HepG2 (cell line): ENCODE results near the gene UQCR10. TPM values are rescaled to one million over a fixed set of nuclear protein-coding genes. Genes with fewer than 3 reads are reported as not detected.

Experiments used
- ATAC-seq: fragments of 200-7000 bp; cut with Tn5 transposase; 3 replicates; pipeline ENCODE4 v1.9.1; 2020; ENCODE audit warnings: mild to moderate bottlenecking, moderate library complexity
- BruUV-seq: library from RNA; stranded (reverse); fragments of 400-500 nt; replicated peaks from 2 replicates; lab custom pipeline; 2021; lab: Mats Ljungman, UMichigan
- CTCF ChIA-PET: fragments of 300-600 bp; formaldehyde crosslinking; extraction: SDS; loops from one replicate; lab custom pipeline; 2021; ENCODE audit warnings: low total read pairs, inconsistent platforms, low intra/inter-chr PET ratio; lab: Yijun Ruan, JAX
- POLR2A ChIA-PET: fragments of 350-600 bp; sonication (Branson Sonifier 250); formaldehyde crosslinking; loops from one replicate; lab custom pipeline; 2020; ENCODE audit warnings: antibody characterized with exemption, inconsistent platforms; lab: Yijun Ruan, JAX
- DNase-seq: peaks from one replicate; pipeline ENCODE4 v3.0.0-alpha.2; 2015; ENCODE audit warnings: low spot score
- FAIRE-seq: peaks from 3 replicates; lab custom pipeline; 2011; peaks lifted over from hg19 to GRCh38; lab: Jason Lieb, UNC
- H2AFZ ChIP-seq: one replicate; pipeline ENCODE4 v1.6.1; 2011; ENCODE audit warnings: low read length, inconsistent platforms
- H3K27ac ChIP-seq: fragments of 300-600 bp; 3 replicates; pipeline ENCODE4 v1.8.0; 2011; ENCODE audit warnings: mixed run types, mild to moderate bottlenecking, mixed read lengths, low read length, inconsistent platforms; ENCODE audit not compliant: insufficient read depth; ENCODE audit errors: extremely low read length
- H3K27me3 ChIP-seq, 2 experiments: fragments of 200-600 bp in 1 of 2; 2 replicates in 1 of 2; 3 replicates in 1 of 2; pipeline versions ENCODE4 v1.6.0 to v1.8.0; 2011; ENCODE audit warnings: low read length in 2 of 2, mild to moderate bottlenecking in 2 of 2, moderate library complexity in 2 of 2, inconsistent platforms in 1 of 2; ENCODE audit not compliant: insufficient read depth in 2 of 2, control insufficient read depth in 1 of 2
- H3K36me3 ChIP-seq, 2 experiments: fragments of 200-600 bp in 1 of 2; replicated peaks in 1 of 2; 2 replicates in 1 of 2; 3 replicates in 1 of 2; pipeline versions ENCODE4 v1.5.1 to v1.8.0; 2011; ENCODE audit warnings: low read length in 2 of 2, inconsistent platforms in 1 of 2; ENCODE audit not compliant: insufficient read depth in 2 of 2, control insufficient read depth in 1 of 2
- H3K4me1 ChIP-seq: 2 replicates; pipeline ENCODE4 v1.5.1; 2012; ENCODE audit warnings: low read length, inconsistent platforms; ENCODE audit not compliant: insufficient read depth
- H3K4me2 ChIP-seq: 2 replicates; pipeline ENCODE4 v1.6.0; 2011; ENCODE audit warnings: low read depth, low read length, inconsistent platforms
- H3K4me3 ChIP-seq, 3 experiments: fragments of 200-600 bp in 1 of 3; sonication (generic), shearing (Covaris generic) in 1 of 3; replicated peaks in 1 of 3; 2 replicates each; pipeline ENCODE4 v1.5.1; 2011 to 2016; ENCODE audit warnings: low read length in 3 of 3, inconsistent platforms in 2 of 3, low read depth in 2 of 3, mild to moderate bottlenecking in 2 of 3, control low read depth in 1 of 3, mixed read lengths in 1 of 3; ENCODE audit not compliant: insufficient read depth in 1 of 3
- H3K79me2 ChIP-seq: one replicate; pipeline ENCODE4 v1.6.1; 2011; ENCODE audit warnings: low read length, inconsistent platforms; ENCODE audit not compliant: insufficient read depth
- H3K9ac ChIP-seq: 2 replicates; pipeline ENCODE4 v1.6.0; 2011; ENCODE audit warnings: mild to moderate bottlenecking, low read depth, low read length, inconsistent platforms; ENCODE audit not compliant: insufficient read depth
- H3K9me3 ChIP-seq: 2 replicates; pipeline ENCODE4 v1.5.1; 2012; ENCODE audit warnings: mild to moderate bottlenecking, low read length
- H4K20me1 ChIP-seq: 2 replicates; pipeline ENCODE4 v1.6.0; 2011; ENCODE audit warnings: inconsistent platforms, mild to moderate bottlenecking, low read length, moderate library complexity; ENCODE audit not compliant: insufficient read depth
- HOXA5 ChIP-seq: sonication (generic); formaldehyde crosslinking; IDR thresholded peaks from 2 replicates; pipeline ENCODE4 v1.4.0; 2020; ENCODE audit warnings: missing genetic modification reagents
- PRPF4 ChIP-seq: fragments of 200-400 bp; formaldehyde crosslinking; IDR thresholded peaks from 2 replicates; pipeline ENCODE4 v1.6.1; 2016; ENCODE audit warnings: low read length, low read depth; ENCODE audit not compliant: poor library complexity, severe bottlenecking
- ZFP36 ChIP-seq: fragments of 150-350 bp; IDR thresholded peaks from 2 replicates; pipeline ENCODE4 v1.6.1; 2018; ENCODE audit warnings: borderline replicate concordance, low read length, low read depth; ENCODE audit not compliant: partially characterized antibody
- ZFP37 ChIP-seq: sonication (generic); formaldehyde crosslinking; IDR thresholded peaks from 2 replicates; pipeline ENCODE4 v1.4.0; 2020; ENCODE audit warnings: missing genetic modification reagents, borderline replicate concordance
- ZIK1 ChIP-seq: sonication (generic); formaldehyde crosslinking; IDR thresholded peaks from 2 replicates; pipeline ENCODE4 v1.5.0; 2020; ENCODE audit warnings: mild to moderate bottlenecking, low read depth, missing genetic modification reagents, borderline replicate concordance
- ZNF138 ChIP-seq: sonication (generic); formaldehyde crosslinking; IDR thresholded peaks from 2 replicates; pipeline ENCODE4 v1.5.0; 2020; ENCODE audit warnings: mild to moderate bottlenecking, low read depth, missing genetic modification reagents
- ZNF318 ChIP-seq: sonication (generic); formaldehyde crosslinking; IDR thresholded peaks from 2 replicates; pipeline ENCODE4 v1.4.0; 2020; ENCODE audit warnings: mild to moderate bottlenecking, missing genetic modification reagents
- ZNF629 ChIP-seq: sonication (generic); formaldehyde crosslinking; conservative IDR thresholded peaks from 2 replicates; pipeline ENCODE4 v1.5.0; 2020; ENCODE audit warnings: missing genetic modification reagents
- WGBS: methylation state at CpG from one replicate; pipeline ENCODE4 v1.1.6; 2017; ENCODE audit warnings: low lambda C conversion rate; 5-methylcytosine and 5-hydroxymethylcytosine counted together
- in situ Hi-C: cut with HindIII; loops from 2 replicates; pipeline ENCODE4 v1.10.0; 2017; ENCODE audit warnings: low pct_unique_long_range_greater_than_20kb; ENCODE audit not compliant: extremely low pct_ligation_motif_present
- intact Hi-C: fragments of 100-400 bp; cut with micrococcal nuclease; formaldehyde crosslinking; loops from one replicate; pipeline ENCODE4 v1.10.0; 2022; ENCODE audit not compliant: unreplicated experiment
- polyA plus RNA-seq, 8 experiments: library from polyadenylated mRNA; depleted of rRNA in 3 of 8; stranded (reverse) in 7 of 8; unstranded in 1 of 8; fragments of >200 nt; fragmentation: Illumina TruSeq in 4 of 8; extraction: Trizol in 4 of 8; gene quantifications; 2 replicates each; pipeline versions ENCODE4 v1.2.1 to v1.2.3, GENCODE V29; 2011 to 2016; ENCODE audit warnings: low read depth in 4 of 8, missing spikeins in 1 of 8, mixed read lengths in 1 of 8; ENCODE audit not compliant: insufficient read depth in 1 of 8
- total RNA-seq, 5 experiments: library from RNA; depleted of rRNA; stranded (reverse); fragments of >200 nt; fragmentation: Illumina TruSeq; extraction: Trizol; gene quantifications; 2 replicates each; pipeline ENCODE4 v1.2.3, GENCODE V29; 2016; ENCODE audit warnings: low read depth in 1 of 5

The UQCR10 gene
- total and polyA plus RNA-seq, 2 of the 13 experiments (the other 11 are each of a cell fraction or from before 2014, with no cell fraction given): 225 to 232 TPM

GRCh38 chr22:29732883-29733282, 34.3 kb upstream of the UQCR10 start:
- ChIA-PET POLR2A (interaction anchor here (0.6 kb wide), 1 partner anchor 22 kb away, joined by 3 read pairs; no protein-coding TSS in a partner anchor), CTCF (no interaction called here)
- in situ Hi-C loops: no loop called here
- no peak overlapping the region for H3K9ac ChIP-seq
- no peaks in the 10 kb centered on the region for H3K9me3 ChIP-seq
- DNase-seq: no peak
- BruUV-seq: no TSS peak
- WGBS: 98% methylated on average over 6 of the region's 6 CpGs
- no peaks in the 10 kb centered on the region for H3K79me2 ChIP-seq
- H4K20me1 ChIP-seq: no peaks in the 10 kb centered on the region
- no peak overlapping the region for H2AFZ ChIP-seq
- no peak overlapping the region for H3K27ac ChIP-seq
- no peak for ATAC-seq
- no peak overlapping the region for H3K4me2 ChIP-seq
- no peak for FAIRE-seq
- H3K4me1 ChIP-seq: 0 out of 2 replicates have a peak, but pooled peaks cover 7% of the 10 kb centered on the region
- H3K36me3 ChIP-seq: peaks cover 1 to 3% of the 10 kb centered on the region in 2 experiments; a peak in 2 of 5 replicates
- no peaks in the 10 kb centered on the region for H3K27me3 ChIP-seq
- TF ChIP-seq ZNF629 (CRISPR knock-in tag) (peak; percentile 37; the same call in 1 of the 2 replicates), HOXA5 (no peak), ZNF318 (CRISPR knock-in tag) (no peak), ZFP36 (no peak), ZIK1 (CRISPR knock-in tag) (no peak), ZNF138 (no peak), ZFP37 (no peak), PRPF4 (no peak)
- TF ChIP-seq, all 625 proteins: peak for 1
- H3K4me3 ChIP-seq: no peak overlapping the region
- intact Hi-C loops: no loop called here
